Activated CD4-positive, alpha-beta memory T cell treated with anti-CD3 and anti-CD28 coated beads, Interleukin-2, amount 10 ng/mL, durations not matched to agents 7 days and 5 days (primary cell): ENCODE results near the gene GORAB. TPM values are rescaled to one million over a fixed set of nuclear protein-coding genes. Genes with fewer than 3 reads are reported as not detected.

Source experiments
- CTCF ChIA-PET: fragments of 350-600 bp; sonication (Branson Sonifier 250); formaldehyde crosslinking; loops from one replicate; lab custom pipeline; 2021; ENCODE audit warnings: antibody characterized with exemption, inconsistent platforms; lab: Charles Lee
- POLR2A ChIA-PET: fragments of 350-600 bp; sonication (Branson Sonifier 250); formaldehyde crosslinking; loops from one replicate; lab custom pipeline; 2021; ENCODE audit warnings: antibody characterized with exemption; lab: Charles Lee
- DNase-seq: peaks from one replicate; pipeline ENCODE4 v3.0.0-alpha.2; 2020
- H3K27ac Mint-ChIP-seq: one replicate; pipeline ENCODE4 v1.8.0; 2021; ENCODE audit warnings: mild to moderate bottlenecking, mixed read lengths
- H3K27me3 Mint-ChIP-seq: one replicate; pipeline ENCODE4 v1.8.0; 2021; ENCODE audit warnings: mixed read lengths
- H3K36me3 Mint-ChIP-seq: one replicate; pipeline ENCODE4 v1.8.0; 2021; ENCODE audit warnings: low read depth, mixed read lengths
- H3K4me1 Mint-ChIP-seq: one replicate; pipeline ENCODE4 v1.8.0; 2021; ENCODE audit warnings: mixed read lengths
- H3K4me3 Mint-ChIP-seq: one replicate; pipeline ENCODE4 v1.8.0; 2021; ENCODE audit warnings: mild to moderate bottlenecking, mixed read lengths
- H3K9me3 Mint-ChIP-seq: one replicate; pipeline ENCODE4 v1.8.0; 2021; ENCODE audit warnings: mixed read lengths
- total RNA-seq, 2 experiments: library from RNA; stranded (reverse); gene quantifications; one replicate each; pipeline ENCODE4 v1.2.3, GENCODE V29; 2021

The GORAB gene
- total RNA-seq, 2 experiments from 2014 or later, result 8.9 to 10.8 TPM

- peaks cover 3% of the 10 kb centered on the region for H3K4me1 Mint-ChIP-seq
- H3K27ac Mint-ChIP-seq, result no peak overlapping the region
- H3K4me3 Mint-ChIP-seq, result no peak overlapping the region
- no peaks in the 10 kb centered on the region for H3K27me3 Mint-ChIP-seq
- H3K36me3 Mint-ChIP-seq, result peaks cover 74% of the 10 kb centered on the region
- no peaks in the 10 kb centered on the region for H3K9me3 Mint-ChIP-seq
- CTCF ChIA-PET, result no interaction called here
- DNase-seq, result no peak
- POLR2A ChIA-PET, result no interaction called here
Measured at GRCh38 chr1:170547255-170547654, 15.3 kb downstream of the GORAB start.

- H3K27ac Mint-ChIP-seq, result no peak overlapping the region
- H3K27me3 Mint-ChIP-seq, result no peaks in the 10 kb centered on the region
- ChIA-PET POLR2A (no interaction called here), CTCF (no interaction called here)
- H3K36me3 Mint-ChIP-seq, result peaks cover 70% of the 10 kb centered on the region
- H3K4me1 Mint-ChIP-seq, result no peaks in the 10 kb centered on the region
- no peak for DNase-seq
- H3K4me3 Mint-ChIP-seq, result no peak overlapping the region
- no peaks in the 10 kb centered on the region for H3K9me3 Mint-ChIP-seq
Measured at GRCh38 chr1:170548497-170548896, 16.5 kb downstream of the GORAB start.

GRCh38 chr1:170555370-170555769 is 23.4 kb downstream of the GORAB start:
- no peaks in the 10 kb centered on the region for H3K4me1 Mint-ChIP-seq
- ChIA-PET POLR2A (no interaction called here), CTCF (no interaction called here)
- H3K27ac Mint-ChIP-seq, result no peak overlapping the region
- no peaks in the 10 kb centered on the region for H3K27me3 Mint-ChIP-seq
- peaks cover 14% of the 10 kb centered on the region for H3K9me3 Mint-ChIP-seq
- H3K4me3 Mint-ChIP-seq, result no peak overlapping the region
- peaks cover 32% of the 10 kb centered on the region for H3K36me3 Mint-ChIP-seq
- DNase-seq, result no peak

- POLR2A ChIA-PET, result no interaction called here
- no peak for DNase-seq
- H3K27me3 Mint-ChIP-seq, result no peaks in the 10 kb centered on the region
Measured at GRCh38 chr1:170556917-170557316, 25.0 kb downstream of the GORAB start.

DNA sequence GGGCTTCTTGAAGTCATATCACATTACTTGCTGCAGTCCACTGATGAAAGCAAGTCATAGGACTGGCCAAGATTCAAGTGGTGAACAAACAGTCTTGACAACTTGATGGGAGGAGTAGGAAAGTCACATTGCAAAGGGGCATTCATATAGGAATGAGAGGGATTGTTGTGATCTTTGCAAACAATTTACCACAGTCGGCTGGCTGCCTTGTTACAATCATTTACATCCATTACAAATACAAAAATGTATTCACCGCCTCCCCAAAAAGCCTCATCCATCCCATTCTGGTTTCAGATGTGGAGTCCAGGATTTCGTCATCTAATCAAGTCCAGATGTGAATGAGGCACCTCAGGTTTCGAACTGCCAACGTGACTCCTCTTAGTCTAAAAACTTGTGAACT is 26.8 kb downstream of the GORAB start:
- no peak overlapping the region for H3K27ac Mint-ChIP-seq
- H3K36me3 Mint-ChIP-seq, result peaks cover 12% of the 10 kb centered on the region
- no peaks in the 10 kb centered on the region for H3K27me3 Mint-ChIP-seq
- no peak overlapping the region for H3K4me3 Mint-ChIP-seq
- CTCF ChIA-PET, result no interaction called here
- POLR2A ChIA-PET, result no interaction called here
- no peak for DNase-seq
- H3K4me1 Mint-ChIP-seq, result peaks cover 16% of the 10 kb centered on the region
- H3K9me3 Mint-ChIP-seq, result peaks cover 14% of the 10 kb centered on the region

More at GRCh38 chr1:170556917-170557316, 25.0 kb downstream of the GORAB start:
- Mint-ChIP-seq H3K4me1 (no peaks in the 10 kb centered on the region), H3K27ac (no peak overlapping the region), H3K36me3 (peaks cover 21% of the 10 kb centered on the region), H3K4me3 (no peak overlapping the region), H3K9me3 (peaks cover 14% of the 10 kb centered on the region)
- CTCF ChIA-PET, result no interaction called here

DNA sequence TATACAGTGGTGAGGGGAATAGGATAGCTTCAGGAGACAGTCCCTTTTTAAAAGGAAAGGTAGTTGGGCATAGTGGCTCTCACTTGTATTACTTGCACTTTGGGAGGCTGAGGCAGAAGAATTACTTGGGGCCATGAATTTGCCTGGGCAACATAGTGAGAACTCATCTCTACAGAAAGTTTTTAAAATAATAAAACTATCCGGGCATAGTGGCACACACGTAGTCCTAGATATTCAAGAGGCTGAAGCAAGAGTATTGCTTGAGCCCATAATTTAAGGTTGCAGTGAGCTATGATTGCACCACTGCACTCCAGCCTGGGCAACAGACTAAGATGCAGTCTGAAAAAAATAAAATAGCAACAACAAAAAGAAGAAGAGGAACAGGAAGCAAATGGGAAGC is 27.2 kb downstream of the GORAB start:
- Mint-ChIP-seq H3K27ac (no peak overlapping the region), H3K4me3 (no peak overlapping the region), H3K27me3 (no peaks in the 10 kb centered on the region), H3K36me3 (peaks cover 12% of the 10 kb centered on the region), H3K4me1 (peaks cover 18% of the 10 kb centered on the region), H3K9me3 (peaks cover 14% of the 10 kb centered on the region)
- POLR2A ChIA-PET, result no interaction called here
- no peak for DNase-seq
- CTCF ChIA-PET, result no interaction called here

DNA sequence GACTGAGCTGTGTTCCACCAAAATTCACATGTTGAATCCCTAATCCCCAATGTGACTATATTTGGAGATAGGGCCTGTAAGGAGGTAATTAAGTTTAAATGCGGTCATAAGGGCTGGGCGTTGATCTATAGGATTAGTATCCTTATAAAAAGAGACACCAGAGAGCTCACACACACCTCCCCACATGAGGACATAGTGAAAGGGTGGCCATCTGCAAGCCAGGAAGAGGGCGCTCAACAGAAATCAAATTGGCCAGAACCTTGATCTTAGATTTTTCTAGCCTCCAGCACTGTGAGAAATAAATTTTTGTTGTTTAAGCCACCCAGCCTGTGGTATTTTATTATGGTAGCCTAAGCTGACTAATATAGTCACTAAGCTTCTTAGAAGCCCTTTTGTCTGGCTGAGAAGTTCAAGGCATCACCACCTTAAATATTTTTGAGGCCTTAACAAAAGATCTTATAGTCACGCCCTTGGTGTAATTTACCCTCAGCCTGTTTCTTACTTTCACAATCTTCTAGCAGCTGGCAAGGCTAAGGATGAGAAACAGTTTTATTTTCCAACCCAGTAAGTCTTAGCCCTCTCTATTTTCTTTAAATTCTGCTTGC is 28.8 kb downstream of the GORAB start:
- DNase-seq, result no peak
- ChIA-PET POLR2A (no interaction called here), CTCF (no interaction called here)
- Mint-ChIP-seq H3K9me3 (peaks cover 14% of the 10 kb centered on the region), H3K27ac (no peak overlapping the region), H3K4me1 (peaks cover 18% of the 10 kb centered on the region), H3K27me3 (no peaks in the 10 kb centered on the region), H3K4me3 (no peak overlapping the region), H3K36me3 (peaks cover 4% of the 10 kb centered on the region)

GRCh38 chr1:170562646-170563338 is 30.8 kb downstream of the GORAB start:
- ChIA-PET CTCF (no interaction called here), POLR2A (interaction anchor here (1.1 kb wide), 1 partner anchor 31 kb away, joined by 4 read pairs; the partner anchor contains the start of gene GORAB)
- Mint-ChIP-seq H3K4me1 (peaks cover 18% of the 10 kb centered on the region), H3K27ac (no peak overlapping the region), H3K27me3 (peaks cover 3% of the 10 kb centered on the region), H3K9me3 (peaks cover 10% of the 10 kb centered on the region), H3K4me3 (no peak overlapping the region), H3K36me3 (peaks cover 4% of the 10 kb centered on the region)
- DNase-seq, result peak; percentile 35

- H3K4me1 Mint-ChIP-seq, result peaks cover 16% of the 10 kb centered on the region
- ChIA-PET CTCF (no interaction called here), POLR2A (no interaction called here)
- no peak for DNase-seq
- H3K9me3 Mint-ChIP-seq, result no peaks in the 10 kb centered on the region
- peaks cover 12% of the 10 kb centered on the region for H3K27me3 Mint-ChIP-seq
- H3K27ac Mint-ChIP-seq, result no peak overlapping the region
- H3K36me3 Mint-ChIP-seq, result peaks cover 3% of the 10 kb centered on the region
- H3K4me3 Mint-ChIP-seq, result no peak overlapping the region
Measured at GRCh38 chr1:170567214-170567613, 35.2 kb downstream of the GORAB start.

- ChIA-PET CTCF (no interaction called here), POLR2A (no interaction called here)
- no peak for DNase-seq
- peaks cover 7% of the 10 kb centered on the region for H3K4me1 Mint-ChIP-seq
- H3K27me3 Mint-ChIP-seq, result peaks cover 12% of the 10 kb centered on the region
- no peak overlapping the region for H3K27ac Mint-ChIP-seq
- no peak overlapping the region for H3K4me3 Mint-ChIP-seq
- H3K9me3 Mint-ChIP-seq, result peaks cover 1% of the 10 kb centered on the region
- H3K36me3 Mint-ChIP-seq, result peaks cover 3% of the 10 kb centered on the region
Measured at GRCh38 chr1:170568197-170568596, 36.2 kb downstream of the GORAB start.

DNA sequence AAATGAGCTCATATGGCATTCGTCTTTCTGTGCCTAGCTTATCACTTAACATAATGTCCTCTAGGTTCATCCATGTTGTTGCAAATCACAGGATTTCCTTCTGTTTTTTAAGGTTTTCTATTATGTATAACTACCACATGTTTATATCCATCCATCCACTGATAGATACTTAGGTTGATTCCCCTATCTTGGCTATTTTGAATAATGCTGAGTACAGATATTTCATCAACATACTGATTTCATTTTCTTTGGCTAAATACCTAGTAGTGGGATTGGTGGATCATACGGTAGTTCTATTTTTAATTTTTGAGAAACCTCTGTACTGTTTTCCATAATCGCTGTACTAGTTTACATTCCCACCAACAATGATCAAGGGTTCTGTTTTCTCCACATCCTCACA is 45.0 kb downstream of the GORAB start:
- H3K27ac Mint-ChIP-seq, result no peak overlapping the region
- H3K4me3 Mint-ChIP-seq, result no peak overlapping the region
- no peaks in the 10 kb centered on the region for H3K4me1 Mint-ChIP-seq
- ChIA-PET POLR2A (no interaction called here), CTCF (no interaction called here)
- no peak for DNase-seq
- peaks cover 12% of the 10 kb centered on the region for H3K27me3 Mint-ChIP-seq
- no peaks in the 10 kb centered on the region for H3K36me3 Mint-ChIP-seq
- peaks cover 5% of the 10 kb centered on the region for H3K9me3 Mint-ChIP-seq

GRCh38 chr1:170578359-170578758 is 46.4 kb downstream of the GORAB start:
- H3K9me3 Mint-ChIP-seq, result peaks cover 2% of the 10 kb centered on the region
- CTCF ChIA-PET, result no interaction called here
- H3K27ac Mint-ChIP-seq, result no peak overlapping the region
- H3K36me3 Mint-ChIP-seq, result no peaks in the 10 kb centered on the region
- H3K27me3 Mint-ChIP-seq, result peaks cover 9% of the 10 kb centered on the region
- no peak overlapping the region for H3K4me3 Mint-ChIP-seq
- H3K4me1 Mint-ChIP-seq, result no peaks in the 10 kb centered on the region
- POLR2A ChIA-PET, result no interaction called here
- no peak for DNase-seq

GRCh38 chr1:170580636-170581440 is 48.9 kb downstream of the GORAB start:
- ChIA-PET CTCF (no interaction called here), POLR2A (no interaction called here)
- Mint-ChIP-seq H3K9me3 (no peaks in the 10 kb centered on the region), H3K36me3 (no peaks in the 10 kb centered on the region), H3K27ac (no peak overlapping the region), H3K4me3 (no peak overlapping the region), H3K27me3 (peaks cover 12% of the 10 kb centered on the region), H3K4me1 (no peaks in the 10 kb centered on the region)
- no peak for DNase-seq
